Esophagus muscularis mucosa (tissue), 4 donors: ENCODE measurements around the gene PRRC2B. TPM values are rescaled to one million over a fixed set of nuclear protein-coding genes. Genes with fewer than 3 reads are reported as not detected.
A peak's percentile ranks its signal among the peaks of the same experiment; 100 is the strongest.

ENCODE experiments used
- DNase-seq: peaks from one replicate; pipeline ENCODE4 v3.0.0-alpha.2; 2017; ENCODE audit errors: extremely low spot score
- H3K27ac ChIP-seq, 4 donors: fragments of 200-600 bp; sonication (generic); replicated peaks in 1 of 4; 1 replicate in 3 of 4; 2 replicates in 1 of 4; pipeline ENCODE4 v1.5.1; 2016 to 2019; ENCODE audit warnings: mild to moderate bottlenecking in 1 of 4
- H3K27me3 ChIP-seq, 4 donors: fragments of 200-600 bp; sonication (generic); one replicate each; pipeline versions ENCODE4 v1.5.1 to v1.6.0; 2016 to 2019
- H3K36me3 ChIP-seq, 4 donors: fragments of 200-600 bp; sonication (generic); one replicate each; pipeline ENCODE4 v1.5.1; 2016 to 2019
- H3K4me1 ChIP-seq, 4 donors: fragments of 200-600 bp; sonication (generic); one replicate each; pipeline ENCODE4 v1.5.1; 2016 to 2019
- H3K4me3 ChIP-seq, 4 donors: fragments of 200-600 bp; sonication (generic); 1 replicate in 2 of 4; 2 replicates in 2 of 4; pipeline ENCODE4 v1.5.1; 2016 to 2019; ENCODE audit warnings: mild to moderate bottlenecking in 4 of 4, moderate library complexity in 1 of 4
- H3K9me3 ChIP-seq, 4 donors: fragments of 200-600 bp; sonication (generic); 1 replicate in 3 of 4; 2 replicates in 1 of 4; pipeline ENCODE4 v1.5.1; 2016 to 2019
- CTCF ChIP-seq, 3 experiments: fragments of 200-600 bp in 2 of 3; fragments of 450-650 bp in 1 of 3; sonication (generic) in 2 of 3; IDR thresholded peaks; one replicate each; pipeline ENCODE4 v1.5.1; 2017 to 2019; ENCODE audit warnings: antibody characterized with exemption in 3 of 3, mild to moderate bottlenecking in 2 of 3, moderate library complexity in 1 of 3
- EP300 ChIP-seq: sonication (generic); formaldehyde crosslinking; IDR thresholded peaks from one replicate; pipeline ENCODE4 v1.6.1; 2017; ENCODE audit warnings: antibody characterized with exemption
- POLR2A ChIP-seq: fragments of 450-650 bp; IDR thresholded peaks from one replicate; pipeline ENCODE4 v1.6.1; 2017; ENCODE audit warnings: antibody characterized with exemption, moderate library complexity, mild to moderate bottlenecking, low read depth
- POLR2AphosphoS5 ChIP-seq, 2 donors: sonication (generic); formaldehyde crosslinking; IDR thresholded peaks; one replicate each; pipeline ENCODE4 v1.6.1; 2017; ENCODE audit warnings: antibody characterized with exemption in 2 of 2
- WGBS: methylation state at CpG from one replicate; pipeline ENCODE4 v1.1.5; 2018; 5-methylcytosine and 5-hydroxymethylcytosine counted together
- intact Hi-C: fragments of 100-400 bp; cut with DNase I; formaldehyde crosslinking; loops from one replicate; pipeline ENCODE4 v1.15.1; 2023
- total RNA-seq, 4 donors: library from RNA; depleted of rRNA; stranded (reverse); fragments of >200 nt; gene quantifications; one replicate each; pipeline versions ENCODE4 v1.1.0 to v1.2.1, GENCODE V29; 2016

Gene PRRC2B
- total RNA-seq, 4 donors from 2014 or later: 109 to 226 (median 148) TPM

GRCh38 chr9:131404987-131405386 lies 11.1 kb downstream of the PRRC2B start:
- TF ChIP-seq POLR2A (no peak), EP300 (no peak), POLR2AphosphoS5 (IDR thresholded peaks at IDR 0.05) (no peak), CTCF (IDR thresholded peaks at IDR 0.05) (no peak)
- H3K4me1 ChIP-seq: peaks cover 95 to 100% (median 100%) of the 10 kb centered on the region in 4 donors
- intact Hi-C loops: no loop called here
- 61% methylated on average over 7 of the region's 7 CpGs for WGBS
- peak overlapping the region; percentile 68 to 99 (median 80) for H3K27ac ChIP-seq
- peak overlapping the region in 2 of 4 donors; percentile 9 to 33 for H3K4me3 ChIP-seq
- no peaks in the 10 kb centered on the region for H3K9me3 ChIP-seq
- H3K27me3 ChIP-seq: no peaks in the 10 kb centered on the region
- no peaks in the 10 kb centered on the region for H3K36me3 ChIP-seq
- DNase-seq: no peak

GRCh38 chr9:131405428-131405827 lies 11.5 kb downstream of the PRRC2B start:
- no peak for DNase-seq
- Histone ChIP-seq H3K36me3 (no peaks in the 10 kb centered on the region), H3K4me3 (peak overlapping the region in 2 of 4 donors; percentile 9 to 33), H3K9me3 (no peaks in the 10 kb centered on the region), H3K27me3 (no peaks in the 10 kb centered on the region), H3K27ac (peak overlapping the region; percentile 68 to 99 (median 80)), H3K4me1 (peaks cover 96 to 100% (median 100%) of the 10 kb centered on the region in 4 donors)
- intact Hi-C loops: no loop called here
- WGBS: 46% methylated on average over 6 of the region's 6 CpGs
- TF ChIP-seq POLR2A (no peak), EP300 (no peak), CTCF (IDR thresholded peaks at IDR 0.05) (no peak), POLR2AphosphoS5 (IDR thresholded peaks at IDR 0.05) (no peak)

GRCh38 chr9:131405858-131406537 lies 12.1 kb downstream of the PRRC2B start:
- WGBS: 35% methylated on average over 5 of the region's 9 CpGs
- no peaks in the 10 kb centered on the region for H3K9me3 ChIP-seq
- H3K36me3 ChIP-seq: no peaks in the 10 kb centered on the region
- H3K4me3 ChIP-seq: peak overlapping the region; percentile 22 to 40 (median 30)
- no peaks in the 10 kb centered on the region for H3K27me3 ChIP-seq
- no peak for DNase-seq
- intact Hi-C loops: no loop called here
- peaks cover 96 to 100% (median 100%) of the 10 kb centered on the region in 4 donors for H3K4me1 ChIP-seq
- peak overlapping the region; percentile 68 to 99 (median 80) for H3K27ac ChIP-seq
- TF ChIP-seq POLR2A: no peak
- no peak for TF ChIP-seq POLR2AphosphoS5 (IDR thresholded peaks at IDR 0.05)

- Histone ChIP-seq H3K27me3 (no peaks in the 10 kb centered on the region), H3K4me1 (peaks cover 95 to 100% (median 99%) of the 10 kb centered on the region in 4 donors), H3K9me3 (no peaks in the 10 kb centered on the region), H3K36me3 (no peaks in the 10 kb centered on the region), H3K4me3 (peak overlapping the region; percentile 22 to 40 (median 30)), H3K27ac (peak overlapping the region; percentile 68 to 99 (median 80))
- 24% methylated on average over 9 of the region's 9 CpGs for WGBS
- intact Hi-C loops: no loop called here
- DNase-seq: no peak
- TF ChIP-seq POLR2A: no peak
Observed at GRCh38 chr9:131406563-131407436, 12.9 kb downstream of the PRRC2B start.

- intact Hi-C loops: no loop called here
- Histone ChIP-seq H3K4me1 (peaks cover 93 to 100% (median 99%) of the 10 kb centered on the region in 4 donors), H3K4me3 (peak overlapping the region; percentile 22 to 40 (median 30)), H3K36me3 (no peaks in the 10 kb centered on the region), H3K27ac (peak overlapping the region; percentile 68 to 99 (median 80)), H3K27me3 (no peaks in the 10 kb centered on the region), H3K9me3 (no peaks in the 10 kb centered on the region)
- WGBS: 21% methylated on average over 8 of the region's 13 CpGs
- TF ChIP-seq EP300 (no peak), POLR2AphosphoS5 (IDR thresholded peaks at IDR 0.05) (peak in 1 of 2 donors; percentile 28), POLR2A (no peak), CTCF (IDR thresholded peaks at IDR 0.05) (peak; percentile 49 to 64 (median 59))
- no peak for DNase-seq
Observed at GRCh38 chr9:131407717-131408195, 13.9 kb downstream of the PRRC2B start.
